Measurements from ENCODE around the gene FXYD6. TPM values are rescaled to one million over a fixed set of nuclear protein-coding genes. Genes with fewer than 3 reads are reported as not detected.

FXYD6 gene
- total RNA-seq, 1 donor from 2014 or later, result 57.1 TPM

GRCh38 chr11:117827521-117828511 is 48.6 kb downstream of the FXYD6 start:
- peak; percentile 13 for DNase-seq
- no peak for TF ChIP-seq CTCF (IDR thresholded peaks at IDR 0.05; ENCODE audit: partially characterized antibody, unreplicated experiment)
- Mint-ChIP-seq H3K4me1 (ENCODE audit: low read depth, unreplicated experiment) (peaks cover 13% of the 10 kb centered on the region), H3K9me3 (ENCODE audit: unreplicated experiment) (peaks cover 6% of the 10 kb centered on the region), H3K36me3 (ENCODE audit: unreplicated experiment) (no peaks in the 10 kb centered on the region), H3K4me3 (ENCODE audit: unreplicated experiment) (no peak overlapping the region), H3K27me3 (ENCODE audit: unreplicated experiment) (peaks cover 15% of the 10 kb centered on the region), H3K27ac (ENCODE audit: unreplicated experiment) (no peak overlapping the region)

DNA sequence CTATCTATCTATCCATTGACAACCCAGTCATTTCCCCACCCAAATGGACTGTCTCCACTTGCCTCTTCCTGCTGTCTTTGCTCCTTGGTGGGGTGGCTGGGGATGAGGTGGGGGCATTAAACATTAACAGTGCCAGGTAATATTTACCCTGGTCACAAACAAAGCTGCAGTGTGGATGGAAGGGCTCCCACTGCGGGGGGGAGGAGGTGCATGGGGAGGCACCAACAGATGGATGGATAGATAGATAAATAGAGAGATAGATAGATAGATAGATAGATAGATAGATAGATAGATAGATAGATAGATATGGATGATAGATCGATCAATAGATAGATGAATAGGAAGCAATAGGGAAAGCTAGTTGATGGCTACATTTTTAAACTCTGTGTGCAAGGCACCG is 49.6 kb downstream of the FXYD6 start:
- TF ChIP-seq CTCF (IDR thresholded peaks at IDR 0.05; ENCODE audit: partially characterized antibody, unreplicated experiment), result no peak
- Mint-ChIP-seq H3K27ac (ENCODE audit: unreplicated experiment) (no peak overlapping the region), H3K36me3 (ENCODE audit: unreplicated experiment) (no peaks in the 10 kb centered on the region), H3K4me3 (ENCODE audit: unreplicated experiment) (no peak overlapping the region), H3K4me1 (ENCODE audit: low read depth, unreplicated experiment) (peaks cover 13% of the 10 kb centered on the region), H3K9me3 (ENCODE audit: unreplicated experiment) (peaks cover 6% of the 10 kb centered on the region), H3K27me3 (ENCODE audit: unreplicated experiment) (peaks cover 12% of the 10 kb centered on the region)
- no peak for DNase-seq

DNA sequence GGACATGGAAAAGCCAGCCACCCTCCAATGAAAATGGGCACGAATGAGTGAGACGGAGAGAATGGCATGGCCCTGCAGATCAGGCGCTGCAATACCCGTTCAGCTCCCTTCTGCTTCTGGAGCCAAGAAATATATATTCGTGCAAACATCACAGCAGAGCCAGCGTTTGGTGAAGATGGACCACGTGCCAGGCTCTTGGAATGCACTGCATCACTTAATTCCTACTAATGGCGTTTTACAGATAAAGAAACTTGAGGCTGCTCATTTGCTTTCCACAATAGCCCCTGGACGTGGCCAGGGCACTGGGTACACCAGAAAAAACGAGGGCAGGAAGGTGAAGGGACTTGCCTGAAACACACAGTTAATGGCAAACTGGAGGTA is 50.3 kb downstream of the FXYD6 start:
- no peak overlapping the region for H3K4me3 Mint-ChIP-seq (ENCODE audit: unreplicated experiment)
- TF ChIP-seq CTCF (IDR thresholded peaks at IDR 0.05; ENCODE audit: partially characterized antibody, unreplicated experiment), result no peak

GRCh38 chr11:117825538-117826189 is 50.8 kb downstream of the FXYD6 start:
- Mint-ChIP-seq H3K27ac (ENCODE audit: unreplicated experiment) (no peak overlapping the region), H3K4me3 (ENCODE audit: unreplicated experiment) (no peak overlapping the region), H3K9me3 (ENCODE audit: unreplicated experiment) (peaks cover 5% of the 10 kb centered on the region), H3K27me3 (ENCODE audit: unreplicated experiment) (peaks cover 12% of the 10 kb centered on the region), H3K4me1 (ENCODE audit: low read depth, unreplicated experiment) (peaks cover 13% of the 10 kb centered on the region), H3K36me3 (ENCODE audit: unreplicated experiment) (no peaks in the 10 kb centered on the region)
- DNase-seq, result no peak
- TF ChIP-seq CTCF (IDR thresholded peaks at IDR 0.05; ENCODE audit: partially characterized antibody, unreplicated experiment), result no peak

More for the DNA sequence above, 50.3 kb downstream of the FXYD6 start:
- peaks cover 12% of the 10 kb centered on the region for H3K27me3 Mint-ChIP-seq (ENCODE audit: unreplicated experiment)
- peaks cover 5% of the 10 kb centered on the region for H3K9me3 Mint-ChIP-seq (ENCODE audit: unreplicated experiment)
- peaks cover 13% of the 10 kb centered on the region for H3K4me1 Mint-ChIP-seq (ENCODE audit: low read depth, unreplicated experiment)
- H3K27ac Mint-ChIP-seq (ENCODE audit: unreplicated experiment), result no peak overlapping the region
- no peak for DNase-seq
- no peaks in the 10 kb centered on the region for H3K36me3 Mint-ChIP-seq (ENCODE audit: unreplicated experiment)

Measured in glutamatergic neuron (in vitro differentiated cells).